Measurements from ENCODE around the gene MBTPS1.

DNA sequence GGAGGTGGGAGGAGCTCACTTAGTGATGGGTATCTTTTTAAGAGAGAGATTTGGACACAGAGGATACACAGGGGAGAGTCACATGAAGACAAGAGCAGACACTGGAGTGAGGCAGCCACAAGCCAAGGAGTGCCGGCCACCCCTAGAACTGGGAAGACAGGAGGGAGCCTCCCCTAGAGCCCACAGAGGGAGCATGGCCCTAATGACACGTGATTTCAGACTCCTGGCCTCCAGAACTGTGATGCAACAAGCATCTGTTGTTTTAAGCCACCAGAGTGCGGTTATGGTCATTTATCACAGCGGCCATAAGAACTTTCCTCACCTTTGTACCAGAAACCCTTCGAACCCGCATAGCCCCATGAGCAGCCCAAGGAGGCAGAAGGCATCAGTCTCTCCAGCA, 107.5 kb downstream of the MBTPS1 start:
- TF ChIP-seq, protein P1, sequence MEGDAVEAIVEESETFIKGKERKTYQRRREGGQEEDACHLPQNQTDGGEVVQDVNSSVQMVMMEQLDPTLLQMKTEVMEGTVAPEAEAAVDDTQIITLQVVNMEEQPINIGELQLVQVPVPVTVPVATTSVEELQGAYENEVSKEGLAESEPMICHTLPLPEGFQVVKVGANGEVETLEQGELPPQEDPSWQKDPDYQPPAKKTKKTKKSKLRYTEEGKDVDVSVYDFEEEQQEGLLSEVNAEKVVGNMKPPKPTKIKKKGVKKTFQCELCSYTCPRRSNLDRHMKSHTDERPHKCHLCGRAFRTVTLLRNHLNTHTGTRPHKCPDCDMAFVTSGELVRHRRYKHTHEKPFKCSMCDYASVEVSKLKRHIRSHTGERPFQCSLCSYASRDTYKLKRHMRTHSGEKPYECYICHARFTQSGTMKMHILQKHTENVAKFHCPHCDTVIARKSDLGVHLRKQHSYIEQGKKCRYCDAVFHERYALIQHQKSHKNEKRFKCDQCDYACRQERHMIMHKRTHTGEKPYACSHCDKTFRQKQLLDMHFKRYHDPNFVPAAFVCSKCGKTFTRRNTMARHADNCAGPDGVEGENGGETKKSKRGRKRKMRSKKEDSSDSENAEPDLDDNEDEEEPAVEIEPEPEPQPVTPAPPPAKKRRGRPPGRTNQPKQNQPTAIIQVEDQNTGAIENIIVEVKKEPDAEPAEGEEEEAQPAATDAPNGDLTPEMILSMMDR (IDR thresholded peaks at IDR 0.05) = no peak
- no peak for TF ChIP-seq EP300 (IDR thresholded peaks at IDR 0.05)
- no peak for TF ChIP-seq POLR2A (IDR thresholded peaks at IDR 0.05)
